ENCODE results near the gene BCL7C.
A peak's percentile ranks its signal among the peaks of the same experiment; 100 is the strongest.

The BCL7C gene

DNA sequence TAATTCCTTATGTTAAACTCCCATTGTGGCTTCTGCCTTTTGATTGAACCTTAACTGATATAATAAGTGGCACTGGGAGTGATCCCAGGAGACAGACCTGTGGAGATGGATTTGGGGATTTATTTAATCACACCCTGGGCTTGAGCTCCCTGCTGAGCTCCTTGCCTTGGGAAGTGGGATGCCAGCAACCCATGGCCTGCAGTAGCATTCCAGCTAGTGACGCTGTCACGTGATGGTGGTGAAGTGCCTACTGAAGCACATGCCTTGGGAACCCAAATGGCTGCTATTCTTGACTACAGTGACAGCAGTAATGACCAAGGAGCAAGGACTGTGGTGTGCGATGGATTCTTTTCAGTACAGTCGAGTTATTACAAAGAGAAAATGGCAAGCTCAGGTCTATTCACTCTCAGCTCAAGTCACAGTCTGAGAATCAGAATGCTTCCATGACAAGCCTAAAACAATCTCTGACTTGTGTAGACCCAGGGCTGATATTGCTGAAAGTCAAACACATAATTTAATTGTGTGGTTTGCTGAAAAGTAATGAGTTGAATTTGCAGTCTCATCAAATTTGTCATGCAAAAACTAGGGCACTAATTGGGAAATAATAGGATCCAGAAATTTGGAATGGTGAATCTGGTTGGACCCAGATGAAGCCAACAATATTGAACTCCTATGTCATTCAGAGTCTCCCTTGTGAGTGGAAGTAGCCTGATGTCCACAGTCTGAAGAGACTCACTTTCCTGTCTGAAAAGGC is 47.1 kb downstream of the BCL7C start:
- Histone ChIP-seq H3K9ac (ENCODE audit: low read length) (no peak overlapping the region), H3K27me3 (ENCODE audit: insufficient read depth, low read length) (no peaks in the 10 kb centered on the region), H3K79me2 (ENCODE audit: insufficient read depth, low read length) (no peaks in the 10 kb centered on the region), H3F3A (ENCODE audit: insufficient read depth, low read length) (no peaks in the 10 kb centered on the region), H2AFZ (ENCODE audit: low read length) (no peak overlapping the region), H3K27ac (ENCODE audit: low read depth, low read length, poor library complexity, severe bottlenecking) (no peak overlapping the region), H4K20me1 (ENCODE audit: insufficient read depth, low read length) (no peaks in the 10 kb centered on the region), H3K4me2 (ENCODE audit: low read length) (no peak overlapping the region), H3K9me3 (ENCODE audit: low read length) (peaks cover 3% of the 10 kb centered on the region; the same call in 1 of the 2 replicates), H3K4me1 (ENCODE audit: insufficient read depth, low read length, severe bottlenecking) (peaks cover 7% of the 10 kb centered on the region), H3K4me3 (ENCODE audit: low read depth, low read length, poor library complexity, severe bottlenecking) (no peak overlapping the region), H3K9me2 (ENCODE audit: low read depth, low read length) (no peaks in the 10 kb centered on the region), H3K36me3 (ENCODE audit: insufficient read depth, low read length) (no peaks in the 10 kb centered on the region)
- TF ChIP-seq CTCF (IDR thresholded peaks at IDR 0.05; ENCODE audit: low read length) (no peak), EZH2 (IDR thresholded peaks at IDR 0.05; ENCODE audit: borderline replicate concordance, low read length) (no peak)

GRCh38 chr16:30844671-30845449 is 49.0 kb downstream of the BCL7C start:
- Histone ChIP-seq H3K9ac (ENCODE audit: low read length) (peak overlapping the region; percentile 52; the same call in 1 of the 2 replicates), H3K27ac (ENCODE audit: low read depth, low read length, poor library complexity, severe bottlenecking) (no peak overlapping the region), H3F3A (ENCODE audit: insufficient read depth, low read length) (no peaks in the 10 kb centered on the region), H3K79me2 (ENCODE audit: insufficient read depth, low read length) (no peaks in the 10 kb centered on the region), H2AFZ (ENCODE audit: low read length) (peak overlapping the region; percentile 96), H3K9me3 (ENCODE audit: low read length) (peaks cover 3% of the 10 kb centered on the region; the same call in 1 of the 2 replicates), H3K4me3 (ENCODE audit: low read depth, low read length, poor library complexity, severe bottlenecking) (peak overlapping the region; percentile 41), H3K4me2 (ENCODE audit: low read length) (peak overlapping the region; percentile 64), H3K4me1 (ENCODE audit: insufficient read depth, low read length, severe bottlenecking) (peaks cover 7% of the 10 kb centered on the region), H3K27me3 (ENCODE audit: insufficient read depth, low read length) (0 out of 2 replicates have a peak, but pooled peaks cover 4% of the 10 kb centered on the region), H3K36me3 (ENCODE audit: insufficient read depth, low read length) (no peaks in the 10 kb centered on the region), H3K9me2 (ENCODE audit: low read depth, low read length) (no peaks in the 10 kb centered on the region), H4K20me1 (ENCODE audit: insufficient read depth, low read length) (no peaks in the 10 kb centered on the region)
- TF ChIP-seq CTCF (IDR thresholded peaks at IDR 0.05; ENCODE audit: low read length) (peak; percentile 95), EZH2 (IDR thresholded peaks at IDR 0.05; ENCODE audit: borderline replicate concordance, low read length) (no peak)

GRCh38 chr16:30844346-30844670 is 49.6 kb downstream of the BCL7C start:
- Histone ChIP-seq H3K27me3 (ENCODE audit: insufficient read depth, low read length) (0 out of 2 replicates have a peak, but pooled peaks cover 4% of the 10 kb centered on the region), H3K9ac (ENCODE audit: low read length) (no peak overlapping the region), H3F3A (ENCODE audit: insufficient read depth, low read length) (no peaks in the 10 kb centered on the region), H3K9me2 (ENCODE audit: low read depth, low read length) (no peaks in the 10 kb centered on the region), H3K4me3 (ENCODE audit: low read depth, low read length, poor library complexity, severe bottlenecking) (no peak overlapping the region), H3K4me2 (ENCODE audit: low read length) (no peak overlapping the region), H3K9me3 (ENCODE audit: low read length) (peaks cover 3% of the 10 kb centered on the region; the same call in 1 of the 2 replicates), H3K4me1 (ENCODE audit: insufficient read depth, low read length, severe bottlenecking) (peaks cover 7% of the 10 kb centered on the region), H3K36me3 (ENCODE audit: insufficient read depth, low read length) (no peaks in the 10 kb centered on the region), H2AFZ (ENCODE audit: low read length) (no peak overlapping the region), H3K27ac (ENCODE audit: low read depth, low read length, poor library complexity, severe bottlenecking) (no peak overlapping the region), H4K20me1 (ENCODE audit: insufficient read depth, low read length) (no peaks in the 10 kb centered on the region), H3K79me2 (ENCODE audit: insufficient read depth, low read length) (no peaks in the 10 kb centered on the region)
- TF ChIP-seq CTCF (IDR thresholded peaks at IDR 0.05; ENCODE audit: low read length) (no peak), EZH2 (IDR thresholded peaks at IDR 0.05; ENCODE audit: borderline replicate concordance, low read length) (no peak)

All from OCI-LY1 (cell line).